CD4-positive, alpha-beta T cell treated with Interleukin-21 for 1 hour (primary cell): ENCODE data around the gene ZBTB20.

Experiments used
- DNase-seq: peaks from one replicate; pipeline ENCODE4 v3.0.0-alpha.2; 2020

Gene ZBTB20

DNA sequence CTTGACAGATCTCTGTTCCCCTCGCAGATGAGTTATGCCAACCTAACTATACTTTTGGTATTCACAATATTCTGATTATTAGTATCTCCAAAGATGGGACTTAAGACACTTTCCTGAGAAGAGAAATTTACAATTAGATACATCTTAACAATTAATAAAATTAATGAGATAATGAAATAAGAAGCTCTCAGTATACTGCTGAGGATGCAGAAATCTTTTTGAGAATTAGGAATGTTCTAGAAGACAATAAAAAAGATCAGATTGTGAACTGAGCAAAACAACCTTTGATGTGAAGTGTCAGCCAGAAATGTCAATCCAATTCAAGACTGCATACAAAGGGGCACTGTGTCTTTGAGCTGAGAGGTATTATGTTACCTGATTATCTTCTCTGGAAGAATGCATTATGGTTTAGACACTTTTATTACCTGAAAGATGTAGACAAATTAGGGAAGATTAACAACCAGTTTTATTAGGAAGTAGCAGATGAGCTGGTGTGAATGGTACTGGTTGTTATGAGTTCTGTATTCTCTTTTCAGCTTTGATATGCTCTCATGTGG lies 590.4 kb downstream of the ZBTB20 start:
- DNase-seq: no peak

GRCh38 chr3:114554731-114555130 lies 592.4 kb downstream of the ZBTB20 start:
- no peak for DNase-seq

DNA sequence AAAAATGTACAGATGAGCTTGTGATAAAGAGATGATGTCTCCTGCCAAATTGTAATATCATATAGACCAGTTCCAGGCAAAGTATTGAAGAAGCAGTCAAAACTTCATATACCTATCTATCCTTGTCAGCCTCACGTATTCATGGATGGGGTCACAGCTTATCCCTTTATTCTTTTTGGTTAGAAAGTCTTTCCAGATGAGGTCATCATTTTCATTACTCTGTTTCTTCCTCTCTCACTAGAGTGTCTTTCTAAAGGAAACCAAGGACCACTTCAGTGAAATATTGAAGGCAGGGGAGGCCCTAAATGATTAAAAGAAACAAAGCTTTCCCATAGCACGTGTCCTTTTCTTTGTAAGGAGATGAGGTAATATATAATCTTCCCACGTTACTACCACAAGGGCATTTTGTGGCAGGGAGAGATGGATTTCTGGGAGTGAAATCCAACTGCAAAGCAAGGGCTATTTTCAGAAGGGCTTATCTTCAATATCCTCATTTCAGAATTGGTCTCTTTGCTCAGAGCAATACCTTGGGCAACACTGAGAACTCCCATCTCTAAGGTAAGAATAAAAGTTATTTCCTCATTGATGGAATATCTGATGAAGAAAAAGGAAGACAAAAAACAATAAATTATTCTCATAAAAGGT lies 593.0 kb downstream of the ZBTB20 start:
- DNase-seq: no peak

DNA sequence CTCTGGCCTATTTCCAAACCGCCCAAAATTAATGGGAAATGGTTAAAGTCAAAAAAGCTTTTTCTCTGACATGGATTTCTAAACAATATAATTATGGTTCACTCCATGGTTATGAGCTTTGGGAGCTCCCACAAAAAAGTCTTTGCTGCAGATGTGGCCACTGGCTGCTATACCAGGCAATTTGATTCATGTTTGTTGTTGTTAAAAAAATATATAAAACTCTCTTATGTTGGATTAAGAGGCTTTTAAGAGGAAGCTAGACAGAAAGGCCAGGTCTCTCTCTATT lies 594.6 kb downstream of the ZBTB20 start:
- DNase-seq: no peak

- DNase-seq: no peak
Observed at GRCh38 chr3:114551770-114552526, 595.1 kb downstream of the ZBTB20 start.

- no peak for DNase-seq
Observed at GRCh38 chr3:114550165-114550564, 596.9 kb downstream of the ZBTB20 start.

- no peak for DNase-seq
Observed at GRCh38 chr3:114545193-114545592, 601.9 kb downstream of the ZBTB20 start.

DNA sequence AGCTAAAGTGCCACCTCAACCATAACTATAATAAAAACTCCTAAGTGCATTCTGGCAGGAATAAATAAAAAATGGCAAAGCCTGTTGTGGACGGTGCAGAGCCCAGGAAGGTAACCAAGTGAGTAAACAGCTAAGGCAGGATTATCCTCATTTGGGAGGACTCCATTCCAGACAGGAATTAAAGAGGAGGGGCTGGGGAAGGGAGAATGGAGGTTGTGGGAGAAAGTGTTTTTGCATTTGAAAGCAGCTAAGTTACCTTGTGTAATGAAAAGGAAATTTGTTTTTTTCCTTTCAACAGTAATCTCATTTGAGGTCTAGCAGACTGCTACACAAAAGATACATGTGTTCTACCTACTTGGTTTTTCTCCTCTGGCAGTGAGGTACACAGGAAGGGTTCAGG lies 604.7 kb downstream of the ZBTB20 start:
- no peak for DNase-seq

DNA sequence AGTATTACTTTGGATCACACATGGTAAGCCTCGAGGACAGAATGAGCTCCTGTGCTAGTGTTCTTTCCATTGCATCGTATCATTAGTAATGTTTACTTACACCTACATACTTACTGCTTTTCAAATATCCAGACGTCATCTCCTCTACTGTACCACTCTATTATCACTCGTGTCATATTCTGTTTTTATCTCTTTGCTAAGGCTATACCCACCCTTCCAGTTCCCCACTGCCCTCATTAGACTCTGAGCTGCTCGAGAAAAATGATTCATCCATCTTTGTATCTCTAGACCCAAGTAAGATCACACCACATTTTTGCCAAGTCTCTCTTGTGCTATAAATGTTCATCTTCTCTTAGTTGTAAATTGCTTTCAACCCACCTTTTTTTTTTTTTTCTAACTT lies 607.6 kb downstream of the ZBTB20 start:
- DNase-seq: no peak

GRCh38 chr3:114538211-114538610 lies 608.9 kb downstream of the ZBTB20 start:
- no peak for DNase-seq

- DNase-seq: no peak
Observed at GRCh38 chr3:114528517-114528916, 618.6 kb downstream of the ZBTB20 start.

GRCh38 chr3:114527036-114527644 lies 619.9 kb downstream of the ZBTB20 start:
- no peak for DNase-seq

- no peak for DNase-seq
Observed at GRCh38 chr3:114525278-114525677, 621.8 kb downstream of the ZBTB20 start.

DNA sequence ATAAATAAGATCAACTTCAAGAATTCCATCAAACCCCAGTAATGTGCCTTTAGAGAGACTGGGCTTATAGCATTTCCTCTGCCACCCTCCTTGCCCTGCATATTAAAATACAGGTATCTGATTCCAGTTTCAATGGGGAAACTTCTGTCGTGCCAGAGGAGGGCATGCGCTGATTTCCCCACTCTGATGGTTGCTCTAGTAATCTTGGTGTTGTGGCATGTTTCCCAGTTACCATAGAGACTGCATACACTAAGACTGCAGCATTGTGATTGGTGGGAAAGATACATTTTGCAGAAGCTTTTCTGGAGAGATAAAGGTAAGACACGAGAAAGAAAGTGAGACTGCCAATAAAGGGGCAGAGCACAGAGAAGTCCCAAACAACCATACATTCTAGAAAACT lies 627.7 kb downstream of the ZBTB20 start:
- DNase-seq: peak; percentile 30

DNA sequence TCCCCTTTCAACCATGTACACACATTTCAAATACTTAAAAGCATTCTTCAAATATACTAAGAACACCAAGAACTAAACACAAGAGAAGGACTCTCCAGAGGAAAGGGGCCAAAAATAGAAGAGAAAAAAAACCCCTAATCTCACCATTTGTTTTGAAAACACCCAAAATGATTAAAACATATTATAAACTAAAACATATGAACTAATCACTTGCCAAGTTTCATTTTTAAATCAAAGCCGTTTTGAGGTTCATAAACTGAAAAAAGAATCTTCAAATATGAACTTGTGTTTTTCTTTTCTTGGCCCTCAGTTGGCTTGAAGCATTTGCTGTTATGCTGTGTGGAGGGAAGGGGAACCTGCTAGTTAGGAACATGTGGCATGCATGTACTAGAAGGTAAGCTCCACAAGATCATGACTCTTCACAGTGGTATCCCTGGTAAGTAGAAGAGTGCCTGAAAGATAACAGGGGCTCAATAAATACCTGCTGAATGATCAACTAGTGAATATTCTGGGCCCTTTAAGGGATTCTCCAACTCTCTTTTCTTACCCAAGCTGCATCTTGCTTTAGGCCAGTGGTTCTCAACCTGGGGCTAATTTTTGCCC lies 628.8 kb downstream of the ZBTB20 start:
- DNase-seq: no peak

- no peak for DNase-seq
Observed at GRCh38 chr3:114510201-114510600, 636.9 kb downstream of the ZBTB20 start.

DNA sequence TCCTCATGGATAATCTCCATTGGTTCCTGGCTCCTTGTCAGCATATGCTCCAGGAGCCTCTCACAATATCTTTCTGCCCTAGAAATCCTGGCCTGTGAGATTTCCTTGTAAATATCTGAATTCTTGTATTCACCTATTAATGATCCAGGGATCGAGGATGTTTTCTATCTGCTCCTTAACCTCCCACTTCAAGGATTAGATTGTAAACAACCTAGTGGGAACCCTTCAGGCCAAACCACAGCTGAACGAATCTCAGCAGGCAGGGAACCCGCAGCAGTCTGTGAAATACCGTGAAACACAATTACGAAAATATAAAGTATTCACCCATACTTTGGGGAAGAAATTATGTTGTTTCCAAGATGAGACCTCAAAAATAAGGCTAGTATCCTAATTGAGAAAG lies 637.3 kb downstream of the ZBTB20 start:
- no peak for DNase-seq

GRCh38 chr3:114508976-114509375 lies 638.1 kb downstream of the ZBTB20 start:
- DNase-seq: no peak

- DNase-seq: no peak
Observed at GRCh38 chr3:114508208-114508607, 638.9 kb downstream of the ZBTB20 start.

- no peak for DNase-seq
Observed at GRCh38 chr3:114506591-114507300, 640.3 kb downstream of the ZBTB20 start.

DNA sequence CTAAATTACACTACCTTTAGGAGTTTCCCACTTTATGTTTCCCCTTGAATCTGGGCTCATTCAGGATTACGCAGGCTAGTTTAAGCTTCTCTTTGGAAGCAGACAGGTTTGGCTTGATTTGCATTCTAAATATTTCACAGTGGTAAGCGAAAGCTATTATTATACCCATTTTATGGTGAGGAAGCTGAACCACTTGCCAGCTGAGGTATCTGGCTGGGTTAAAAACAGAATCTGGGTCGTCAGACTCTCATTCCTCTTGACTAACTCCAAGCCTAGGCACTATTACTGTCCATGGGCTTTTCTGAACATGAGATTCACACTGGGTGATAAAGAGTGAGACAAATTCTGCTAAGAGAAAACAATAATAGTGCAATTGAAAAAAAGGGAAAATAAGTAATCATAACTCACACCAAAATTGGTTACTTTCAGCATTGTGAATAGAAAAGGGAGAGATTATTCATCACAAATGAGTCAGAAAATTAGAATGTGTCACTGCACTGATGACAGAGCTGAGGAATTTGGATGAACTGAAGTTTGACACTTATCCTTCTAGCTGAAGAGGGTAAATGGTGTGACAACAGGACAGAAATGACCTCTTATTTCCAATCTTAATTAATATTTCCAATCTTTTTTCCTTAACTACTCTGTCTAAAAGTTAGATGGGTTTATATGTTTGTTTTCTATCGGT lies 642.0 kb downstream of the ZBTB20 start:
- DNase-seq: no peak

DNA sequence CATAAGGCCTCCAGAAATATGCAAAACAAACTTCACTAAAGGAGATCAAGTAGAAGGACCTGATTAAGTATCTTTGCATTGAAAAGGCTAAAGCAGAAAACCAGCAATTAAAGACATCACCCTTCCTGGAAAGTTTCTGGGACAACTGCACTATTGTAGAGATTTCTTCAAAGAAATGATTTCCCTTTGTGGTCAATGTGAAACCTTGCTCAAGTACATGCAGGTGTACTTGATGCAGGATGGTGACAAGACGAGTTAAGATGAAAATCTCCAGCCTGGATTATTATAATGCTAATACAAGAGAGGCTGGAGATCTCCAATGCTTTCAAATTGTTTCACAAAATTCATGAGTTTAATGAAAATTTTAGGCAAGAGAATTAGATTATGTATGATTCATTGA lies 644.9 kb downstream of the ZBTB20 start:
- no peak for DNase-seq

DNA sequence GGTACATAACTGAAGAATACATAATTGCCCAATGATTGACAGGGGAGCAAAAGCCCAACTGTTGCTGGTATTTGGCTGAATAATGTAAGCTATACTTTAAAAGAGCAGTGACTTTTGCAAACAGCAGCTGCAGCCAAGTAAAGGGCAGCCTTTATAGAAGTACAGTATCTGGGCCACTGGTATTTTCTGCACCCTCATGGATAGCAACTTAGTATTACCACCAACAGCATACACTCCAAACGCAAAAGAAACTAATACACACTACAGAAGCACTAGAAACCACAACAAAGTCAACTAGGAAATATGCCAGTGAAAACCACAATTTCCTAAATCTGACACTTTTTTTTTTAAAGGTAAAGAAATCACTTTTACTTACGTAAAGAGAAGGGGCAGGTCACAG lies 647.1 kb downstream of the ZBTB20 start:
- DNase-seq: peak; percentile 43
